GM21825 (cell line): ENCODE results near the gene PARD6A.
"Not testable (repeated sequence)": the region's sequence is repeated elsewhere in the genome, so short reads cannot be mapped to it uniquely, and the experiment has no call there.

Experiments used
- ATAC-seq: cut with Tn5 transposase; IDR thresholded peaks from one replicate; pipeline ENCODE4 v1.9.1; 2021; ENCODE audit warnings: mild to moderate bottlenecking, moderate library complexity; ENCODE audit not compliant: unreplicated experiment

PARD6A gene

GRCh38 chr16:67683767-67684166 lies 23.0 kb downstream of the PARD6A start:
- no peak for ATAC-seq

GRCh38 chr16:67685388-67686112 lies 24.8 kb downstream of the PARD6A start:
- ATAC-seq: no peak

GRCh38 chr16:67693517-67694285 lies 32.9 kb downstream of the PARD6A start:
- ATAC-seq: not testable (repeated sequence)

GRCh38 chr16:67694611-67695010 lies 33.9 kb downstream of the PARD6A start:
- no peak for ATAC-seq

- ATAC-seq: no peak
Observed at GRCh38 chr16:67697422-67698185, 36.8 kb downstream of the PARD6A start.

- ATAC-seq: no peak
Observed at GRCh38 chr16:67699265-67699664, 38.5 kb downstream of the PARD6A start.

GRCh38 chr16:67701420-67701819 lies 40.7 kb downstream of the PARD6A start:
- no peak for ATAC-seq

- no peak for ATAC-seq
Observed at GRCh38 chr16:67702130-67702529, 41.4 kb downstream of the PARD6A start.

- ATAC-seq: no peak
Observed at GRCh38 chr16:67703626-67704025, 42.9 kb downstream of the PARD6A start.

GRCh38 chr16:67704110-67704509 lies 43.4 kb downstream of the PARD6A start:
- no peak for ATAC-seq

- no peak for ATAC-seq
Observed at GRCh38 chr16:67707210-67707609, 46.5 kb downstream of the PARD6A start.

GRCh38 chr16:67707790-67708189 lies 47.0 kb downstream of the PARD6A start:
- no peak for ATAC-seq

GRCh38 chr16:67708368-67708771 lies 47.6 kb downstream of the PARD6A start:
- ATAC-seq: no peak

GRCh38 chr16:67709050-67709449 lies 48.3 kb downstream of the PARD6A start:
- ATAC-seq: no peak

- no peak for ATAC-seq
Observed at GRCh38 chr16:67710607-67711006, 49.8 kb downstream of the PARD6A start.
